ENCODE measurements around the gene SNAP29.
A peak's percentile ranks its signal among the peaks of the same experiment; 100 is the strongest.
"Not testable (repeated sequence)": the region's sequence is repeated elsewhere in the genome, so short reads cannot be mapped to it uniquely, and the experiment has no call there.

The SNAP29 gene

GRCh38 chr22:20866736-20867135, 7.9 kb downstream of the SNAP29 start:
- DNase-seq (ENCODE audit: low read depth) = no peak

GRCh38 chr22:20867179-20868024, 8.6 kb downstream of the SNAP29 start:
- DNase-seq (ENCODE audit: low read depth) = peak; percentile 71

GRCh38 chr22:20868025-20868962, 9.5 kb downstream of the SNAP29 start:
- DNase-seq (ENCODE audit: low read depth) = no peak

GRCh38 chr22:20869234-20869633, 10.4 kb downstream of the SNAP29 start:
- no peak for DNase-seq (ENCODE audit: low read depth)

GRCh38 chr22:20873214-20873613, 14.4 kb downstream of the SNAP29 start:
- DNase-seq (ENCODE audit: low read depth) = no peak

GRCh38 chr22:20875296-20875695, 16.5 kb downstream of the SNAP29 start:
- DNase-seq (ENCODE audit: low read depth) = no peak

GRCh38 chr22:20877715-20878114, 18.9 kb downstream of the SNAP29 start:
- DNase-seq (ENCODE audit: low read depth) = no peak

- DNase-seq (ENCODE audit: low read depth) = no peak
Measured at GRCh38 chr22:20881231-20881630, 22.4 kb downstream of the SNAP29 start.

- DNase-seq (ENCODE audit: low read depth) = no peak
Measured at GRCh38 chr22:20881869-20882815, 23.3 kb downstream of the SNAP29 start.

GRCh38 chr22:20882855-20883254, 24.0 kb downstream of the SNAP29 start:
- no peak for DNase-seq (ENCODE audit: low read depth)

- DNase-seq (ENCODE audit: low read depth) = no peak
Measured at GRCh38 chr22:20884454-20884853, 25.6 kb downstream of the SNAP29 start.

- no peak for DNase-seq (ENCODE audit: low read depth)
Measured at GRCh38 chr22:20885017-20885556, 26.3 kb downstream of the SNAP29 start.

- peak; percentile 63 for DNase-seq (ENCODE audit: low read depth)
Measured at GRCh38 chr22:20885557-20886323, 26.9 kb downstream of the SNAP29 start.

GRCh38 chr22:20887375-20887774, 28.6 kb downstream of the SNAP29 start:
- DNase-seq (ENCODE audit: low read depth) = no peak

GRCh38 chr22:20889025-20889704, 30.4 kb downstream of the SNAP29 start:
- DNase-seq (ENCODE audit: low read depth) = no peak

GRCh38 chr22:20889904-20890540, 31.2 kb downstream of the SNAP29 start:
- DNase-seq (ENCODE audit: low read depth) = no peak

- DNase-seq (ENCODE audit: low read depth) = no peak
Measured at GRCh38 chr22:20890975-20891374, 32.2 kb downstream of the SNAP29 start.

GRCh38 chr22:20897737-20898136, 38.9 kb downstream of the SNAP29 start:
- DNase-seq (ENCODE audit: low read depth) = not testable (repeated sequence)

- DNase-seq (ENCODE audit: low read depth) = no peak
Measured at GRCh38 chr22:20899827-20900423, 41.1 kb downstream of the SNAP29 start.
